Erythroblast (primary cell): ENCODE data around the gene EXOC6.

Experiments
- GATA1 ChIP-seq: IDR thresholded peaks from 2 replicates; pipeline ENCODE4 v1.6.1; 2011; ENCODE audit warnings: low read depth, mild to moderate bottlenecking, control low read depth, low read length, moderate library complexity
- POLR2A ChIP-seq: IDR thresholded peaks from 2 replicates; pipeline ENCODE4 v1.6.1; 2011; ENCODE audit warnings: mild to moderate bottlenecking, low read length

DNA sequence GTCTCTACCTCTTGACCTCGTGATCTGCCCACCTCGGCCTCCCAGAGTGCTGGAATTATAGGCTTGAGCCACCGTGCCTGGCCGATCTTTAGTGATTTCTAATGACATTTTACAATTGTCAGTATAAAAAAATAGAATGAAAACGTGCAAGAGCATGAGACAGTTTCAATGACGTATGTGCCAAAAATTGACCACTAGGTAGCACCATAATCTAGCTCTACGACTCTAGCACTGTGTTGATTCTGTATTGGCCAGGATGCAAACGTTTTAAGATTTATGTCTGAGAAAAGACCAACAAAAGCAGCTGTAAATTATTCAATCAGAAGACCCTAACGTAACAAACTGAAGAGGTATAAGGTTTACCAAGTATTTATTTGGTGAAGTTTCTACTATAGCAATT lies 25.4 kb upstream of the EXOC6 start:
- TF ChIP-seq POLR2A, result no peak
- TF ChIP-seq GATA1, result no peak
